Esophagus muscularis mucosa (tissue), 4 donors: ENCODE results near the gene GATM. TPM values are rescaled to one million over a fixed set of nuclear protein-coding genes. Genes with fewer than 3 reads are reported as not detected.

Source experiments
- DNase-seq: peaks from one replicate; pipeline ENCODE4 v3.0.0-alpha.2; 2017; ENCODE audit errors: extremely low spot score
- H3K27ac ChIP-seq, 4 donors: fragments of 200-600 bp; sonication (generic); replicated peaks in 1 of 4; 1 replicate in 3 of 4; 2 replicates in 1 of 4; pipeline ENCODE4 v1.5.1; 2016 to 2019; ENCODE audit warnings: mild to moderate bottlenecking in 1 of 4
- H3K27me3 ChIP-seq, 4 donors: fragments of 200-600 bp; sonication (generic); one replicate each; pipeline versions ENCODE4 v1.5.1 to v1.6.0; 2016 to 2019
- H3K36me3 ChIP-seq, 4 donors: fragments of 200-600 bp; sonication (generic); one replicate each; pipeline ENCODE4 v1.5.1; 2016 to 2019
- H3K4me1 ChIP-seq, 4 donors: fragments of 200-600 bp; sonication (generic); one replicate each; pipeline ENCODE4 v1.5.1; 2016 to 2019
- H3K4me3 ChIP-seq, 4 donors: fragments of 200-600 bp; sonication (generic); 1 replicate in 2 of 4; 2 replicates in 2 of 4; pipeline ENCODE4 v1.5.1; 2016 to 2019; ENCODE audit warnings: mild to moderate bottlenecking in 4 of 4, moderate library complexity in 1 of 4
- H3K9me3 ChIP-seq, 4 donors: fragments of 200-600 bp; sonication (generic); 1 replicate in 3 of 4; 2 replicates in 1 of 4; pipeline ENCODE4 v1.5.1; 2016 to 2019
- CTCF ChIP-seq, 3 experiments: fragments of 200-600 bp in 2 of 3; fragments of 450-650 bp in 1 of 3; sonication (generic) in 2 of 3; IDR thresholded peaks; one replicate each; pipeline ENCODE4 v1.5.1; 2017 to 2019; ENCODE audit warnings: antibody characterized with exemption in 3 of 3, mild to moderate bottlenecking in 2 of 3, moderate library complexity in 1 of 3
- EP300 ChIP-seq: sonication (generic); formaldehyde crosslinking; IDR thresholded peaks from one replicate; pipeline ENCODE4 v1.6.1; 2017; ENCODE audit warnings: antibody characterized with exemption
- POLR2A ChIP-seq: fragments of 450-650 bp; IDR thresholded peaks from one replicate; pipeline ENCODE4 v1.6.1; 2017; ENCODE audit warnings: antibody characterized with exemption, moderate library complexity, mild to moderate bottlenecking, low read depth
- POLR2AphosphoS5 ChIP-seq, 2 donors: sonication (generic); formaldehyde crosslinking; IDR thresholded peaks; one replicate each; pipeline ENCODE4 v1.6.1; 2017; ENCODE audit warnings: antibody characterized with exemption in 2 of 2
- WGBS: methylation state at CpG from one replicate; pipeline ENCODE4 v1.1.5; 2018; 5-methylcytosine and 5-hydroxymethylcytosine counted together
- intact Hi-C: fragments of 100-400 bp; cut with DNase I; formaldehyde crosslinking; loops from one replicate; pipeline ENCODE4 v1.15.1; 2023
- total RNA-seq, 4 donors: library from RNA; depleted of rRNA; stranded (reverse); fragments of >200 nt; gene quantifications; one replicate each; pipeline versions ENCODE4 v1.1.0 to v1.2.1, GENCODE V29; 2016

The GATM gene
- total RNA-seq, 4 donors from 2014 or later, result 21.7 to 34.2 (median 24.4) TPM

GRCh38 chr15:45395943-45396342, 17.6 kb upstream of the GATM start:
- Histone ChIP-seq H3K4me3 (no peak overlapping the region), H3K4me1 (no peaks in the 10 kb centered on the region), H3K27me3 (peaks cover 0 to 18% (median 3%) of the 10 kb centered on the region in 4 donors), H3K9me3 (no peaks in the 10 kb centered on the region), H3K36me3 (no peaks in the 10 kb centered on the region), H3K27ac (no peak overlapping the region)
- intact Hi-C loops, result loop anchor here (5.0 kb wide), 1 partner anchor 189 kb away; no protein-coding TSS in a partner anchor
- 87% methylated on average over 4 of the region's 4 CpGs for WGBS
- DNase-seq, result no peak
- TF ChIP-seq POLR2AphosphoS5 (IDR thresholded peaks at IDR 0.05) (no peak), EP300 (no peak), POLR2A (no peak), CTCF (IDR thresholded peaks at IDR 0.05) (no peak)

- 68% methylated on average over 2 of the region's 2 CpGs for WGBS
- Histone ChIP-seq H3K36me3 (no peaks in the 10 kb centered on the region), H3K4me1 (no peaks in the 10 kb centered on the region), H3K4me3 (no peak overlapping the region), H3K9me3 (no peaks in the 10 kb centered on the region), H3K27ac (no peak overlapping the region), H3K27me3 (peaks cover 0 to 24% (median 3%) of the 10 kb centered on the region in 4 donors)
- intact Hi-C loops, result loop anchor here (5.0 kb wide), 1 partner anchor 187 kb away; no protein-coding TSS in a partner anchor
- TF ChIP-seq POLR2AphosphoS5 (IDR thresholded peaks at IDR 0.05) (no peak), EP300 (no peak), CTCF (IDR thresholded peaks at IDR 0.05) (no peak), POLR2A (no peak)
- DNase-seq, result no peak
Observed at GRCh38 chr15:45394681-45395080, 16.3 kb upstream of the GATM start.

GRCh38 chr15:45393851-45394250, 15.5 kb upstream of the GATM start:
- Histone ChIP-seq H3K36me3 (no peaks in the 10 kb centered on the region), H3K4me1 (no peaks in the 10 kb centered on the region), H3K9me3 (no peaks in the 10 kb centered on the region), H3K27ac (no peak overlapping the region), H3K27me3 (peaks cover 0 to 24% (median 3%) of the 10 kb centered on the region in 4 donors), H3K4me3 (no peak overlapping the region)
- TF ChIP-seq POLR2AphosphoS5 (IDR thresholded peaks at IDR 0.05), result no peak
- no peak for TF ChIP-seq POLR2A
- TF ChIP-seq EP300, result no peak
- no peak for TF ChIP-seq CTCF (IDR thresholded peaks at IDR 0.05)
- WGBS, result 50% methylated on average over 3 of the region's 3 CpGs
- no peak for DNase-seq
- intact Hi-C loops, result no loop called here

GRCh38 chr15:45392584-45392855, 14.2 kb upstream of the GATM start:
- Histone ChIP-seq H3K4me3 (no peak overlapping the region), H3K9me3 (no peaks in the 10 kb centered on the region), H3K36me3 (no peaks in the 10 kb centered on the region), H3K27me3 (peaks cover 0 to 24% (median 3%) of the 10 kb centered on the region in 4 donors), H3K27ac (no peak overlapping the region), H3K4me1 (no peaks in the 10 kb centered on the region)
- intact Hi-C loops, result no loop called here
- no peak for DNase-seq
- TF ChIP-seq EP300 (no peak), POLR2A (no peak), CTCF (IDR thresholded peaks at IDR 0.05) (no peak), POLR2AphosphoS5 (IDR thresholded peaks at IDR 0.05) (no peak)
